HT1080 (cell line): ENCODE data around the gene ZXDC. TPM values are rescaled to one million over a fixed set of nuclear protein-coding genes. Genes with fewer than 3 reads are reported as not detected.

Source experiments
- DNase-seq: peaks from one replicate; pipeline ENCODE4 v3.0.0-alpha.2; 2015; ENCODE audit warnings: low read depth
- total RNA-seq: library from RNA; depleted of rRNA; stranded (reverse); fragments of >200 nt; shearing (Covaris generic); gene quantifications from 2 replicates; pipeline ENCODE4 v1.2.3, GENCODE V29; 2014

ZXDC gene
- total RNA-seq, 1 experiment from 2014 or later, result 31.7 TPM

DNA sequence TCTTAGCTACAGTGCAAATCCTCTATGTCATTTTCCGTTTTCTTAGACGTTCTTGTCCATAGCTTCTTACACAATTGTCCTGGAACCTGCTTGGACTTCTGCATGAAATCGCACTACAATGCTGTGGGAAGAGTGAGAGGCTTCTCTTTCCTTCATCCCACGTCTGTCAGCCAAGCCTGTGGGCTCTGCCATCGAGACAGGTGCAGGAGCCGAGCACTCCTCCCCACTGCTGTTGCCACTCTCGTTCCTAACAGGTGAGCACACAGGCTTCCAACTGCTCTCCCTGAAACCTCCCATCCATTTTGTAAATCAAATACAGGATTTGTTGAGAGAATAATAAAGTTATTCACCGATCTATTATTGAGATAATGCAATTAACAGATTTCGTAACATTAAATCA is 23.5 kb downstream of the ZXDC start:
- DNase-seq, result no peak

GRCh38 chr3:126451511-126451910 is 24.2 kb downstream of the ZXDC start:
- DNase-seq, result no peak

DNA sequence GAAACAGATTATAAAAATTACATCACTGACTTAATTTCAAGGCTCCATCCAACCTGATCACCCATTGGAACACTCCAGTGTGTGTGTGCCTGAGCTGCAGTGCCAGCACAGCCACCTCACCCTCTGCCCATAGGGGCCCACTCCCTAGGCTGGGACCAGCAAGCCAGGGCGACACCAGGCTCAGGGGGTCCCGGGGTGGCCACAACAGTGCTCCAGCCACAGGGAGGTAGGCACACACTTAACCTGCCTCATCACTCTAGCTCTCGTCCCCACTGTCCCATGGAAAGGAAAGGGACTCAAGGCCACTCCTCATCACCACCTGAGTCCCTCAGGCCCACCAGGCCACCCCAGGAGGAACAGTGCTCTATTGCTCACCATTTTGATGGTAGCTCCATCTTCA is 24.9 kb downstream of the ZXDC start:
- DNase-seq, result no peak

DNA sequence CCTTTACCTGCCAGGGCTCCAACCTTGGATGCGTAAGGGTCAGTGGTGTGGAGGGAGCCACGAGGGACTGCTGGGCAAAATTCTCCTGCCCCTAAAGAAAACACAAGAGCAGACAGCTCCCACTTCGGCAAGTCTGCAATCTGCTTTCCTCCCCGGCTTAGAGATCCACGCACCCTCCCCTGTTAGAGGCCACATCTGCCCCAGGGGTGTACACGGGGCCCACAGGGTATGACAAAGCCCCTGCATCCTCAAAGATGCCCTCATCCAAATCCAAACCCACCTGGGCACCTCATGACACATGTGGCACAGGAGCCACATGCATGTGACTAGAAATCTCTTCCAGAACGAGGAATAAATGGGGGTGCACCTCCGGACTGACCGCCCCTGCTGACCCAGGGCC is 25.5 kb downstream of the ZXDC start:
- DNase-seq, result no peak

DNA sequence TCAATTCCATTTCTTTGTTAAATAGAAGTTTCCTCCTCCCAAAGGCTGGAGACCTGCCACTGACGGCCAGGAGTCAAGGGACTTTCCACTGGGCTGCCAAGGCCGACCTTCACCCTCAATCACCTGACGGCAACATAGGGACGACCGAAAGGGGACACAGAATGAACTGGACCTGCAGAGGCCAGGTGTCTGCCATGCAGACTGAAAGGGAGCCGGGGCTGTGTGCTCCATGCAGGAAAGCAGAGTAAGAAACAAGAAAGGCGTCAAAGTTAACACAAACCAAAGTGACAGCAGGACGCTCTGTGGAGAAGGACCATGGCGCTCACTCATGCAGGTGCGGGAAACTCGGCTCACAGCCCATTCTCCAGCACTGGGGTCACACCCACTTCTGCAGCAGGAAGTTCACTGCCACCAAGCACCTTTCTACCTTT is 26.1 kb downstream of the ZXDC start:
- DNase-seq, result no peak

DNA sequence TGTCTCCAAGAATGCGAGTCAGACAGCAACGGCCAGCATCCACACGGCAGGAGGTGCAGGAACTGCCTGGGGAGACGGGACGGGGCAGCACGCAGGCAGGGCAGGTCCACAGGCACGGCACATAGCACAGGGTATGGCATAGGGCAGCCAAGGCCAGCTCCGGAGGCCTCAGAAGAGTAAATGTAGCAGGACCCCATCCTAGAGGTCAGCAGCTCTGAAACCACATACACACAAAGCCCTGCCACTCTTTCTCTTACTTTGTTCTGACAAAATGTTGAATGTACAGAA is 26.9 kb downstream of the ZXDC start:
- no peak for DNase-seq

- no peak for DNase-seq
Measured at GRCh38 chr3:126448136-126448892, 27.4 kb downstream of the ZXDC start.

DNA sequence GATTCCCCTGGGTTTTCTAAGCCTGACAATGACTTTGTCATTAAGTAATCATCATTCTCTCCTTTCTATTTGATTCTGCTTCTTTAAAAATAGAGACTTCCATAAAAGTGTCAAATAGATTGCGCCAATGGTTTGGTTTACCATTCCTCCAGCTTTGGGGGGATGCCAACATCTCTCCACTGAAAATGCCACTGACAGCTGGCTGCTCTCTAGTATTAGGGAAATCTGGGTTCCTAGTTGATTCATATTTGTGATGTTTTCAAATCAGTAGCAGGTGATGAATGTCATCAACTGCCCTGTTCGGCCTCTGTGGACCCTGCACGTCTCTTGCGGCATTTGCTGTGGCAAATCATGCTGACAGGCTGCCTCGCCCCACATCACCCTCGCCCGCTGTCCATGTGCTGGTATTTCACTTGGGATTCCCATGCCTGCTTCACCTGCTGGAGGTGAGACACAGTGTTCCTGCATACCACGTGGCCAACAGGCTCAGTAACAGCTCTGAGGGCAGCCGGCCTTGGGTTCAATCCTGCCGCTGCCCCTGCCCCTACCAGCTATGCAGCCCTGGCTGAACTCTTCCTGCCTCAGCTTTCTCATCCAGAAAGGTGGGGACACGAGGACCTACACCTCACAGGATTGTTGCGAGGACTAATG is 28.1 kb downstream of the ZXDC start:
- no peak for DNase-seq

- no peak for DNase-seq
Measured at GRCh38 chr3:126446791-126447190, 28.9 kb downstream of the ZXDC start.

GRCh38 chr3:126446301-126446700 is 29.4 kb downstream of the ZXDC start:
- DNase-seq, result no peak

DNA sequence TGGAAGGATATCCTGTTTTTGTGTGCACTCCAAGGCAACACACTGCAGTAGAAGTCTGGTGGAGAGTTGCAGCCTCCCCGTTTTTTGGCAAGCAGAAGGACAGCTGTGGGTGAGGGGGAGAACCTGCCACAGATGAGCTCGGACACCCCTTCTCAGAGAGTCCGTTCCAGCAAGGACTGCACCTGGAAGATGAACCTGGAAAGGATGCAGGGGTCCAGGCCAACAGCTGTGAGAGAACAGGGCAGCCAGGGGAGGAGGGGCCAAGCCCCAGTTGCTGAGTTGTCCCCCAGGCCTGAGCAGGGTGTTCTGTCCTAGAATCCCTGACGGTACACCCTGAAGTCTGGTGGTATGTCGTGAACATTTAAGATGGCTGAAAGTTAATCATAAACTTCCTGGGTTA is 30.2 kb downstream of the ZXDC start:
- DNase-seq, result no peak

GRCh38 chr3:126442856-126443242 is 32.8 kb downstream of the ZXDC start:
- DNase-seq, result no peak

GRCh38 chr3:126442094-126442855 is 33.4 kb downstream of the ZXDC start:
- DNase-seq, result no peak

DNA sequence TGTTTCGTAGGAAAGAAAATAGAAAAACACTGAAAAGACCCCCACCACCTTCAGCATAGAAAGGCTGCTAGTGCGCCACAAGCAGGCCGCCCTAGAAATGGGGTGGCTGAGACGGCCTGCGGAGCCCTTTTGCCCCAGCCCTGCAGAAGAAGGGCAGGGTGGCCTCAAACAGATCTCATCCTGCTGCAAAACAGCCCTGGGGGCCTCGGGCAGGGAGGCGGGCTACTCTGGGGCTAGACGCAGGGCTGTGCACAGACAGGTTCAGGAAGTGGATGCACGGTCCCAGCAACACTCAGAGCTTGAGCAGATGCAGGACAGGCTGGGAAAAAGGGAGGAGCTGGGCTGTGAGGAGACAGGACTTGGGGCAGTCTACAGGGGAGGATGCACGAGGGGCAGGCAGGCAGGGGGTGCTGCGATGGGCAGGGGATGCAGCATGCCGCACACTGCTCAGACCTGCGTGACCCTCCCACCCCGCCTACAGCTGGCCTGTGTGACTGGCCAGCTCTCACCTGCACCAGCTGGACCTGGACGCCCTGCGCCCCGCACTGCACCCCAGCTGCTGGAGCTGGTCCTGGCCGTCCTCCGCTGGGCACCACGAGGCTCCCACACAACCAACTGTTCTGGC is 34.3 kb downstream of the ZXDC start:
- no peak for DNase-seq

GRCh38 chr3:126440709-126440995 is 35.0 kb downstream of the ZXDC start:
- no peak for DNase-seq

DNA sequence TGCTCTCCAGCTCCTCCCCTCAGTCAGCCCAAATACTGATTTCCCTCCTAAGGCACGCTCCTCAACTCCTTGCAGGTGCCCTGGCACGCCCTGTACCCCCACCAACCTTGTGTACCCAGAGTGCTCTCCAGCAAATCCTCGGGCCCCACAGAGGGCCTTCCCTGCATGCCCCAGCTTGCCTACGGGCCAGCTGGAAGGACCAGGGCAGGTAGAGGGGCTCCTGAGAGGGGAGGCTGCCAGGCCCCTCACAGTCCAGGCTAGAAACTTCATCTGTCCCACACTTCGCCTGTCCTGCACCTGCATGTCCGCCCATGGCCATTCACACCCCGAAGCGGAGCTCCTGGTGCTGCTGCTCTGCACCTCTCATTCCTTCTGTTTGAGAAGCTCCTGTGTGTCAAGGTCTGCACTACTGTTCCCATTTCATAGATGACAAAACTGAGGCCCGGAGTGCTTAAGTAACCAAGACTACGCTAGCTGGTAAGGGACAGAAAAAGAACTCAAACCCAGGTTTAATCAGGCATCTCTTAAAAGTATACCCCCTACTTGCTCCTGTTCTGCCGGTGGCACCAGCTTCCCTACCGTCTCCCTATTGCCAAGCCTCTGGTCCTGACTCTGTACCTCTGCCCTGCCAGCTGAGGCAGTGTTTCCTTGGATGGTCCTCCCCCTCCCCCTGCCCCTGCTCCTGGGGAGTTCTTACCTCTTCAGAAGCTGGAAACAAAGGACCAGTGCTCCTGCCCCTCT is 35.6 kb downstream of the ZXDC start:
- no peak for DNase-seq

DNA sequence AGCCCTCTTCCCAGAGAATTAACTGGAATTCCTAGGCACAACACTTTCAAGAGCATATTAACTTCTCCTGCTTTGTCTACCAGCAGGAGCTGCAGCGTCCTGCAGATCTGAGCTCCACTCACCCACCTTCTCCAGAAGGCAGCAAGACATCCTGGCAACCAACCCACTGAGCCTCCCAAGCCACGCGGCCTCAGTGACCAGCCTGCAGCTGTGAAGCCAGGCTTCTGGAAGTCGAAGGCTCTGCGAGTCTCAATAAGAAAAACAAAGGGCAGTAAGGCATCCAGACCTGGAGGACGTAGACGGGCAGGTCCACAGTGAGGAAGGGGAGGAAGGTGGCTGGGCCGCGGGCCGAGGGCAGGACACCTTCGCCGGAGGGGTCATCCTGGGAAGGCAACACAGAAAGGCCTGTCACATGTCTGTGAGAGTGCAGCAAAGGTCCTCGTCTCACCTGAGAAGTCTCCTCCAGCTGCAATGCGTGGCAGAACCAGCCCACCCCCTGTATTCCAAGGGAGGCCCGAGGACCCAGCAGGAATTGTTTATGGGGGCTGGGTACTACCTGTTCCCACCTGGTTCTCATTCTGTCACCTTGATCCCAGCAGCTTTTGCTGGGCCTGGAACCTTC is 36.2 kb downstream of the ZXDC start:
- no peak for DNase-seq

GRCh38 chr3:126438746-126439145 is 36.9 kb downstream of the ZXDC start:
- DNase-seq, result no peak

DNA sequence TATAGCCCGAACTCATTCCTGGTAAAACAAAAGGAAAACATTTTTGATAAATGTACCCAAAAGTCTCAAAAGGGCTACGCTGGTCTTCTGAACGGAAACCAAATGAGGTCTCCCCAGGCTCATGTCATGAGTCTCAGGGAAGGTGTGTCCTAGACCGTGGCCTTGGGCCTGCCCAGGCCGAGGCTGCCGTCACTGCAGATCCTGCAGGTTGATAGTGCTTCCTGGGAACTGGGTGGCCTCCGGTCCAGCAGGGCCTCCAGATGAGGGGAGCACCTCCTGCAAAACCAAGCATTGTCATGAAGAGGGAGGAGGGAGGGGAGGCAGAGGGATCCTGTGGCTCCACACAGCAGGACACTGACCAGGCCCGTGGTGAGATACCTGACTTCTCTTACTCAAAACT is 37.5 kb downstream of the ZXDC start:
- DNase-seq, result no peak

DNA sequence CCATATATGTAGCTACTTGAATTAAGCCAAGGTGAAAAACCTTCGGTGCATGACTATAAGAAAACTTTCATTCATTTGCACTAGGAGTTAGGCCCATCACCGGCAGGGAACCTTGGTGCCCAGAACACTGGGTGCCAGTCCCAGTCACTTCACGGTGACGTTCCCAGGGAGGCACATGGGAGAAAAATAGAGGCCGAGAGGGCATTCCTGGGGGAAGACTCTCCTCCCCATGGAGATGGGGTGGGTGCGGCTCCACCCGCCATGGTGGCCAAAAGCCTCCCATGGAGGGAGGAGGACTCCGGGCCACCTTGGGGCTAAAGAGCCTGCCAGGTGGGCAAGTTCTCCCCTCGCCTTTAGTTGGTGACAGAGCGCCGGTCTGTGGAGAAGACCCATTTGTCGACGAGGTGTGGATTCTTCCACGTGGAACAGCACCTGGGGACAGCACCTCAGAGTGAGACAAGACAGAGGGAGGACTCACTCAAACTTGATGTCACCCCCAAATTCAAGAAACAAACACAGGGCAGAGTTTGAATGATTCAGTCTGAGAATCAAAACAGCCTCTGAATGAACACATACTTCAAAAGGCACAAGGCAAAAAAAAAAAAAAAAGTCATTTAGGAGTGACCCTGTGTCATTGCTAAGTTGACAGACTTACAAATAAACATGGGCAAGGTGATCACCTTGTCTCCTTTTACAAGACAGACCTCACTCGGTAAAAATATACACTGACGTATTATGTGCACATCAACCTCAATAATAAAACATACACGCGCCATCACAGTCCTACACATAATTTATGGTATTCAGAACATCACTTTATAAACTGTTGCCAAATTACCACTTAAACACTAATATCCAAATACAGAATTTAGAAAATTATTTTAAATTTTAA is 38.6 kb downstream of the ZXDC start:
- no peak for DNase-seq
